BJ (cell line): ENCODE results near the gene DGUOK. TPM values are rescaled to one million over a fixed set of nuclear protein-coding genes. Genes with fewer than 3 reads are reported as not detected.

Experiments used
- CTCF ChIA-PET: fragments of 350-600 bp; formaldehyde crosslinking; extraction: SDS; loops from one replicate; lab custom pipeline; 2021; ENCODE audit warnings: antibody characterized with exemption, inconsistent platforms; lab: Yijun Ruan, JAX
- POLR2A ChIA-PET: fragments of 300-600 bp; sonication (Branson Sonifier 250); formaldehyde crosslinking; extraction: SDS; loops from one replicate; lab custom pipeline; 2021; ENCODE audit warnings: antibody characterized with exemption; lab: Charles Lee
- DNase-seq: peaks from one replicate; pipeline ENCODE4 v3.0.0-alpha.2; 2011; ENCODE audit warnings: low read depth
- H3K27me3 ChIP-seq: 2 replicates; pipeline ENCODE4 v1.6.0; 2011; ENCODE audit warnings: low read length; ENCODE audit not compliant: control insufficient read depth, insufficient read depth
- H3K36me3 ChIP-seq: 2 replicates; pipeline ENCODE4 v1.5.1; 2011; ENCODE audit warnings: low read length; ENCODE audit not compliant: control insufficient read depth, insufficient read depth
- H3K4me3 ChIP-seq: 2 replicates; pipeline ENCODE4 v1.5.1; 2011; ENCODE audit warnings: low read depth, mild to moderate bottlenecking, control low read depth, low read length
- polyA plus RNA-seq: library from polyadenylated mRNA; depleted of rRNA; stranded (reverse); fragments of >200 nt; gene quantifications from 2 replicates; pipeline ENCODE4 v1.2.3, GENCODE V29; 2011
- TF ChIP-seq, protein P1 (sequence below): IDR thresholded peaks from 2 replicates; pipeline ENCODE4 v1.5.1; 2011; ENCODE audit warnings: low read depth, mild to moderate bottlenecking, control low read depth, inconsistent platforms, low read length, moderate library complexity; ENCODE audit not compliant: insufficient read depth

DGUOK gene
- polyA plus RNA-seq, 1 experiment = 79.8 TPM

DNA sequence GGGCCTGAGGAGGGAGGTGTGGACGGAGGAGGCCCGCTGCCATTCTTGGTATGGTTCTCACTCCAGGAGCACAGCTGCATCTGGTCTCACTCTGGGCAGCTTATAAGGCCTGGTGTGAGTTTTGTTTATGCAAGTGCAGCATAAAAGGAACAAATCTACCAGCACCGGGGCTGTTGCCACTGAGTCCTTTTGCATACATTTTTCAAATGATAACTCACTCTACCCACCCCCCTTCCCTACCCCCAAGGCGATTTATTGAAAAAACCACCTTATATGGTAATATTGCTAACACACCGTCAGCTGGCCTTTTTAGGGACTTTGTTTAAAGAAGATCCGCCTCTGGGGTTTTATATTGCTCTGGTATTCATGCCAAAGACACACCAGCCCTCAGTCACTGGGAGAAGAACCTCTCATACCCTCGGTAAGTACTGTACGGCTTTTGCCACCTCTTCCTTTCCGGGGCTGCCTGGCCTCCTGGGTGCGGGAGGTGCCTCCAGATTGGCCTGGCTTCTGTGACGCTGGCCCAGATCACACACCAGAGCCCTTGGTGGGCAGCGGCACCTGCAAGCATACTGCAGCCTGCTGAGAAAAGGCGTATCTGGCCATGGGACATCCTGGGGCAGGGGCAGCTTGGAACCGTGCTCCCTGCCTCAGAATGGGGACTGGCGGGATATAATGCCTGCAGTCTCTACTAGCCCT, 33.9 kb upstream of the DGUOK start, which contains the start of gene ACTG2:
TSS of gene ACTG2 (plus strand) at position 378 of the 699 bp plus-strand sequence. CDS start 8,304 bp downstream, outside the sequence.
- Histone ChIP-seq H3K36me3 (no peaks in the 10 kb centered on the region), H3K4me3 (no peak within 1 kb of the TSS), H3K27me3 (peaks cover 16% of the 10 kb centered on the region)
- CTCF ChIA-PET = interaction anchor here (0.6 kb wide), 1 partner anchor 329 kb away, joined by 3 read pairs; no protein-coding TSS in a partner anchor
- TF ChIP-seq, protein P1, sequence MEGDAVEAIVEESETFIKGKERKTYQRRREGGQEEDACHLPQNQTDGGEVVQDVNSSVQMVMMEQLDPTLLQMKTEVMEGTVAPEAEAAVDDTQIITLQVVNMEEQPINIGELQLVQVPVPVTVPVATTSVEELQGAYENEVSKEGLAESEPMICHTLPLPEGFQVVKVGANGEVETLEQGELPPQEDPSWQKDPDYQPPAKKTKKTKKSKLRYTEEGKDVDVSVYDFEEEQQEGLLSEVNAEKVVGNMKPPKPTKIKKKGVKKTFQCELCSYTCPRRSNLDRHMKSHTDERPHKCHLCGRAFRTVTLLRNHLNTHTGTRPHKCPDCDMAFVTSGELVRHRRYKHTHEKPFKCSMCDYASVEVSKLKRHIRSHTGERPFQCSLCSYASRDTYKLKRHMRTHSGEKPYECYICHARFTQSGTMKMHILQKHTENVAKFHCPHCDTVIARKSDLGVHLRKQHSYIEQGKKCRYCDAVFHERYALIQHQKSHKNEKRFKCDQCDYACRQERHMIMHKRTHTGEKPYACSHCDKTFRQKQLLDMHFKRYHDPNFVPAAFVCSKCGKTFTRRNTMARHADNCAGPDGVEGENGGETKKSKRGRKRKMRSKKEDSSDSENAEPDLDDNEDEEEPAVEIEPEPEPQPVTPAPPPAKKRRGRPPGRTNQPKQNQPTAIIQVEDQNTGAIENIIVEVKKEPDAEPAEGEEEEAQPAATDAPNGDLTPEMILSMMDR = no peak
- DNase-seq = no peak
- POLR2A ChIA-PET = no interaction called here

DNA sequence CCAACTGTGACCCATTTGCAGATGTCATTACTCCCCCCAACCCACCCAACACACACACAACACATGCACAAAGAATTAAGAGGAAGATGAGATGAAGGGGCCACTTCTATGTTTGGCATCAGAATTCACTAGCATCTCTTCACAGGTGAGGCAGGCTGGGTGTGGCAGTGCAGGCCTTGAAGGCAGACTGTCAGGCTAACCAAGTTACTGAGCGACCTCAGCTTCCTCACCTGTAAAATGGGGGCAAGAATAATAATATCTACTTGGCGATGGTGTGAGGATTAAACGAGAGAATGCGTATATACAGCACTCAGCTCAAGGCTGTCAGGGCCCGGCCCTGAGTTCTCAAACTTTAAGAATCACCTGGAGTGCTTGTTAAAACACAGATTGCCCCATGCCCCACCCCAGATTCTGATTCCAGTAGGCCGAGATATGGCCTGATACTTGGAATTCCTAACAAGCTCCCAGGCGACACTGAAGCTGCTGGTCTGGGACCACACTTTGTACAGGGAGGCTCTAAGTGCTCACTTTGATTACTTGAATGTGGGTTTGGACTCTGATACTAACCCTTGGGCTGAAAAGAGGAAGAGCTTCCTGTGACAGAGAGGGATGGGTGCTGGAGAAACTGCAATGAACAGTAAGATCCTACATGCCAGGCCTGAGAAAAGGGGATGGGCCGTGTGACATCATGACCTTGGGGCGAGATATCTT, 32.8 kb upstream of the DGUOK start:
- peaks cover 20% of the 10 kb centered on the region for H3K27me3 ChIP-seq

DNA sequence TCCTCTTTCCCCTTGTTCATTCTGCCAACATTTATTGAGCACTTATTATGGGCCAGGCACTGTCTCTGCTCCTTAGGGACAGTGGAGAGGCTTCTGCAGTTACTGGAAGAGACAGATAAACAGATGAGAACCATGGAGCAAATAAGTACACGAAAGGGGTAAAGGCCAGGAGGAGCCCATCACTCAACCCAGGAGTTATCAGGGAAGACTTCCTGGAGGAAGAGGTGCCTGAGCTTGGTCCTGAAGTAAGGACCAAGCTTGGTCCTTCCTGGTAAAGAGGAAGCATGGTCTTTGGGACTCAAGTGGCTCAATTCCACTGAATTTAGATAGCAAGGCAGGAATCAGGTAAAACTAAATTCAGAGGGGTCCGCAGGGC, 32.2 kb upstream of the DGUOK start:
- ChIA-PET POLR2A (no interaction called here), CTCF (no interaction called here)
- no peak overlapping the region for H3K4me3 ChIP-seq
- TF ChIP-seq, protein P1 = no peak
- no peaks in the 10 kb centered on the region for H3K36me3 ChIP-seq
- DNase-seq = no peak
- H3K27me3 ChIP-seq = peaks cover 19% of the 10 kb centered on the region

More for the DNA sequence above, 32.8 kb upstream of the DGUOK start:
- ChIA-PET CTCF (no interaction called here), POLR2A (no interaction called here)
- no peaks in the 10 kb centered on the region for H3K36me3 ChIP-seq
- TF ChIP-seq, protein P1 = no peak
- H3K4me3 ChIP-seq = no peak overlapping the region
- DNase-seq = no peak

DNA sequence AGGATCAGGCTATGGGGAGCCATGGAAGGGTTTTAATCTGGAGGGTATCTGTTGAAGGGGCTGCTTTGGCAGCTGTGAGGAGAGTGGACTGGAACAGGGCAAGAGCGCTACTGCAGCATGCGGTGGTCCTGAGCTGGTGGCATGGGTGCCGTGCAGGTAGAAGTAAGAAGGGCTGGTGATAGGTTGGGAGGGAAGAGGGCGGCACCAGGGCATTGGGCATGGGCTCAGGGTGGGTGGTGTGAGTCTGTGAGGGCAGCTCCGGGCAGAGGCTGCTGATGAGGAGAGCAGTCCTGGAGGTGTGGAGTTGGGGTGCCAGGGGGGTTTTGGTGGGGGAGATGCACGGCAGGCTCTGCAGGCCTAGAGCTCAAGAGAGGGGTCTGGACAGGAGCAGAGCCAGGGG, 31.8 kb upstream of the DGUOK start:
- TF ChIP-seq, protein P1 = no peak
- H3K27me3 ChIP-seq = peaks cover 21% of the 10 kb centered on the region
- ChIA-PET CTCF (interaction anchor here (0.7 kb wide), 1 partner anchor 23 kb away, joined by 3 read pairs; no protein-coding TSS in a partner anchor), POLR2A (no interaction called here)
- H3K4me3 ChIP-seq = no peak overlapping the region
- no peak for DNase-seq
- H3K36me3 ChIP-seq = no peaks in the 10 kb centered on the region

DNA sequence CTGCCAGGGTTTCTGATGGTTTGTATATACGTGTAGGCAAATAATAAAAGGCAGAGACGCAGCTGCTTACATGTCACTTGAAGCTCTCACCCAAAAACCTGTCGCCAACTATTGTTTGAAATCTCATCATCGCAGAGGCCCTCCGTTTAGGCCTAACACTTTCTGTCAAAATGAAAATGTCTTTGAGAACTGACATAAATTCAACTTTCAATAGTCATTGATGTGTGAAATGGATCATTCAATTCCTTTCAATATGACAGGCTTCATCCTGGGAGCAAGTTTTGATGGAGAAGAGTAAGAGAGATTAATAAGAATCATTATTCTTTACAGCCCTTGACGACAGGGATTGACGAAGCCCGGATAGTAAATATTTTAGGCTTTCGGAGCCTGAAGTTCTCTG, 31.2 kb upstream of the DGUOK start:
- CTCF ChIA-PET = interaction anchor here (0.7 kb wide), 1 partner anchor 23 kb away, joined by 3 read pairs; no protein-coding TSS in a partner anchor
- POLR2A ChIA-PET = no interaction called here
- no peak overlapping the region for H3K4me3 ChIP-seq
- TF ChIP-seq, protein P1 = no peak
- DNase-seq = no peak
- no peaks in the 10 kb centered on the region for H3K36me3 ChIP-seq
- H3K27me3 ChIP-seq = peaks cover 22% of the 10 kb centered on the region
